ENCODE data around the gene TRABD. TPM values are rescaled to one million over a fixed set of nuclear protein-coding genes. Genes with fewer than 3 reads are reported as not detected.

The TRABD gene
- total RNA-seq, 1 donor from 2014 or later, result 25.9 TPM

DNA sequence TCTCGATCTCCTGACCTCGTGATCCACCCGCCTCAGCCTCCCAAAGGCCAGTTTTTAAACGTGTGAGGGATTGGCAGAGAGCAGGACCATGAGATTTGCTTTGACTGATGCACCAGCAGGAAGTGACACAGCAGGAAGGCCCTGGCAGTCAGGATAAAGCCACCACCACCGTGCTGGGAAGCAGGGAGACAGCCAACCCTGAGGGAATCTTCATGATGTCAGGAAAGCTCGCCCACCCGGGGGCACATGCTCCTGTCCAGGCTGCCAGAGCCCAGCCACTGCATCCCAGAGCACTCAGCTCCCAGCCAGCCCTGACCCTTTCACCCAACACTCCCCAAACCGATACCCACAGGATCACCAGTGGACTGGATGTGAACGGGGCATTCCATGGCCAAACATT, 53.0 kb downstream of the TRABD start:
- H3K27ac Mint-ChIP-seq (ENCODE audit: unreplicated experiment), result no peak overlapping the region
- DNase-seq (ENCODE audit: extremely low spot score, unreplicated experiment), result no peak
- H3K4me3 Mint-ChIP-seq (ENCODE audit: unreplicated experiment), result no peak overlapping the region

DNA sequence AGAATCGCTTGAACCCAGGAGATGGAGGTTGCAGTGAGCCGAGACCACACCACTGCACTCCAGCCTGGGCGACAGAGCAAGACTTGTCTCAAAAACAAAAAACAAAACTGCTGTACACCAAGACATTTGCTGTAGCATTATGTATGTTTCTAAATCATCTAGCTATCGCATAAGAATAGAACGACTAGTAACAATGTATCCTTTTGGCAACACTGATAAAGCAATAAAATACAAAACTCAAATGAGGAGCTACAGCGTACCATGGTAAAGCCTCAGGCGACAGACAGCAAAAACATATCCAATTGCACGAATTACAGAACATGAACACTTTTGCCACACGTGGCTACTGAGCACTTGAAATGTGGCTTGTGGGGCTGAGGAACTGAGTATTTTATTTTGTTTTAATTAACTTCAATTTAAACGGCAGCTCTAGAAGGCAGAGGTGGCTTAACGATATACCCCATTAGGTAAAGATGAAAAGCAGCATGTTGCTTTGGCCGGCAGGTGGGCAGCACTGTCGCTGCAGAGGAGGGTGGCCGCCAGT, 56.8 kb downstream of the TRABD start:
- Mint-ChIP-seq H3K36me3 (ENCODE audit: unreplicated experiment) (peaks cover 10% of the 10 kb centered on the region), H3K27ac (ENCODE audit: unreplicated experiment) (no peak overlapping the region), H3K4me1 (ENCODE audit: unreplicated experiment) (peaks cover 32% of the 10 kb centered on the region), H3K27me3 (ENCODE audit: unreplicated experiment) (no peaks in the 10 kb centered on the region), H3K9me3 (ENCODE audit: unreplicated experiment) (no peaks in the 10 kb centered on the region), H3K4me3 (ENCODE audit: unreplicated experiment) (peak overlapping the region; percentile 100)
- DNase-seq (ENCODE audit: extremely low spot score, unreplicated experiment), result no peak
- TF ChIP-seq, protein P1, sequence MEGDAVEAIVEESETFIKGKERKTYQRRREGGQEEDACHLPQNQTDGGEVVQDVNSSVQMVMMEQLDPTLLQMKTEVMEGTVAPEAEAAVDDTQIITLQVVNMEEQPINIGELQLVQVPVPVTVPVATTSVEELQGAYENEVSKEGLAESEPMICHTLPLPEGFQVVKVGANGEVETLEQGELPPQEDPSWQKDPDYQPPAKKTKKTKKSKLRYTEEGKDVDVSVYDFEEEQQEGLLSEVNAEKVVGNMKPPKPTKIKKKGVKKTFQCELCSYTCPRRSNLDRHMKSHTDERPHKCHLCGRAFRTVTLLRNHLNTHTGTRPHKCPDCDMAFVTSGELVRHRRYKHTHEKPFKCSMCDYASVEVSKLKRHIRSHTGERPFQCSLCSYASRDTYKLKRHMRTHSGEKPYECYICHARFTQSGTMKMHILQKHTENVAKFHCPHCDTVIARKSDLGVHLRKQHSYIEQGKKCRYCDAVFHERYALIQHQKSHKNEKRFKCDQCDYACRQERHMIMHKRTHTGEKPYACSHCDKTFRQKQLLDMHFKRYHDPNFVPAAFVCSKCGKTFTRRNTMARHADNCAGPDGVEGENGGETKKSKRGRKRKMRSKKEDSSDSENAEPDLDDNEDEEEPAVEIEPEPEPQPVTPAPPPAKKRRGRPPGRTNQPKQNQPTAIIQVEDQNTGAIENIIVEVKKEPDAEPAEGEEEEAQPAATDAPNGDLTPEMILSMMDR (IDR thresholded peaks at IDR 0.05), result no peak

More for the DNA sequence above, 53.0 kb downstream of the TRABD start:
- Mint-ChIP-seq H3K4me1 (ENCODE audit: unreplicated experiment) (peaks cover 30% of the 10 kb centered on the region), H3K27me3 (ENCODE audit: unreplicated experiment) (no peaks in the 10 kb centered on the region), H3K9me3 (ENCODE audit: unreplicated experiment) (no peaks in the 10 kb centered on the region), H3K36me3 (ENCODE audit: unreplicated experiment) (peaks cover 10% of the 10 kb centered on the region)
- TF ChIP-seq, protein P1 (IDR thresholded peaks at IDR 0.05), result no peak

DNA sequence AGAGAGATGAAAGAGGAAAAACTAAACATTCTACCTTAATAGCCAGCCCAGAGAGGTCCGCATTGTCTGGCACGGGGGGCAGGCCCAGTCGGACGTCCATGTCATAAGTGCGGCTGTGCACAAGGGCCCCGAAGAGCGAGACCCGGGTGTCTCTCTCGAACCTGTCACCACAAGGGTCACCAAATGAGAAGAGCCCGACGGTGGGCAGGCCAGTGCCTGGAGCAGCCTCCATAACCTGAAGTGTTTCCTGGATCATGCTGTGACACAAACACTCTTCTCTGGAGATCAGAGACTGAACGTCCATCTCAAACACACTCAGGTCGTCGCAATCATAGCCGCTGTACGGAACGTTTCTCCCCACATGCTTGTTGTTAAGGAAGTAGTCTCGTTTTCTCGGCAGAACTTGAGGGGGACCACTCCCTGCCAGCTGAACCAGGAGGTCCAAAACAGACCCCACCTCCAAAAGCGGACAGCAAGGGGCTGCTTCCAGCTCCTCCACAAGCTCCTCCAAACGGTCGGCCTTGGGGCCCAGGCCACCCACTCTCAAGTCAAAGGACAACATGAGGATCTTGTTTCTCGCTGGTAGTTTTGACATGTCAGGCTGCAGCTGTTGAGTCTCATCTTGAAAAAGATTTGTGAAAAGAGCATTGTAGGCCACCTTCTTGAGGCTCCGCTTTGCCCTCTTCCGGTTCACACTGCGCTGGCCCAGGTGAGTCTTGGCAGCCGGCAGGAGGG, 58.1 kb downstream of the TRABD start:
- TF ChIP-seq, protein P1 (IDR thresholded peaks at IDR 0.05), result no peak
- no peaks in the 10 kb centered on the region for H3K27me3 Mint-ChIP-seq (ENCODE audit: unreplicated experiment)
- no peak for DNase-seq (ENCODE audit: extremely low spot score, unreplicated experiment)
- peaks cover 10% of the 10 kb centered on the region for H3K36me3 Mint-ChIP-seq (ENCODE audit: unreplicated experiment)
- H3K4me1 Mint-ChIP-seq (ENCODE audit: unreplicated experiment), result peaks cover 34% of the 10 kb centered on the region
- peak overlapping the region; percentile 100 for H3K4me3 Mint-ChIP-seq (ENCODE audit: unreplicated experiment)
- H3K9me3 Mint-ChIP-seq (ENCODE audit: unreplicated experiment), result no peaks in the 10 kb centered on the region
- peak overlapping the region; percentile 100 for H3K27ac Mint-ChIP-seq (ENCODE audit: unreplicated experiment)

DNA sequence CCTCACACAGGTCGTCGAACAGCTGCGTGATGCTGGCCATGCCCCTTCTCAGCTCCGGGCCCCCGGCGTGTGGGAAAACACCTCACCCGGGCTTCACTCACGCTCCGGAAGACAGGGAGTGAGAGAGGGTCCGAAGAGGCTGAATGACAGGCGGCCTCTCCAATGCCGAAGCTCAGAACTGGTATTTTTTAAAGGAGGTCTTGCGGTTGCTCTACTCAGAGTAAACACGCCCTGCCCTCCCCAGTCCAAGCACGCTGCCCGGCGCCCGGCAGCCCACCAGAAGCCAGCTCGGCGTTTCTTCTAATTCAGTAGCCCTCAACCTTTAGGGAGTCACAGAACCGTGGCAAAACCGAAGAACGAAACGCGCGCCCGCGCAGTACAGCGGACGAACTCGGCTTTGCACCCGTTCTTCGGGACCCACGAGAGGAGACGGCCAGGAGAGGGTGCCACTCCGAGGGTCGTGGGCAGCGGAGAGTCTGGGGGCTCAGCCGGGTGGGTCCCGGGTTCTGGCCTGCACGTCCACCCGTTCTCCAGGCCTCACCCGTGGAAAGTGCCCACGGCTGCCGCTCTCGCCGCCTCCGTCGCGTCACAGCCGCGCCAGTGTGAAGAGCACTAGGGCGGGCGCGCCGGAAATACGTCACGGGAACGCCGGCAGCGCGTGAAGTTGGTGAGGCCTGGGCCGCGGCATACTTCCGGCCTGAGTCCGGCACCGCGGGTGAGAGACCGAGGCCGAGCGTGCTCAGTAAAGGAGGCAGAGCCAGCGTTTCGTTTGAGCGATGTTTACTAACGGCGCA, 58.9 kb downstream of the TRABD start, which contains the start of gene TUBGCP6:
Gene TUBGCP6, minus strand, starts transcription at position 604 of the 794 bp plus-strand sequence. Its CDS starts 564 bp downstream, at position 40.
- Mint-ChIP-seq H3K4me3 (ENCODE audit: unreplicated experiment) (peak within 1 kb of the TSS; percentile 100), H3K36me3 (ENCODE audit: unreplicated experiment) (peaks cover 10% of the 10 kb centered on the region), H3K27ac (ENCODE audit: unreplicated experiment) (peak within 1 kb of the TSS; percentile 100), H3K9me3 (ENCODE audit: unreplicated experiment) (no peaks in the 10 kb centered on the region), H3K4me1 (ENCODE audit: unreplicated experiment) (peaks cover 34% of the 10 kb centered on the region), H3K27me3 (ENCODE audit: unreplicated experiment) (no peaks in the 10 kb centered on the region)
- TF ChIP-seq, protein P1 (IDR thresholded peaks at IDR 0.05), result peak; percentile 28
- peak; percentile 96 for DNase-seq (ENCODE audit: extremely low spot score, unreplicated experiment)
